ENCODE measurements around the gene CRY2. TPM values are rescaled to one million over a fixed set of nuclear protein-coding genes. Genes with fewer than 3 reads are reported as not detected.

The CRY2 gene
- total and polyA plus RNA-seq, 2 of the 13 experiments (the other 11 are each of a cell fraction or from before 2014, with no cell fraction given) = 10.1 to 12.2 TPM

DNA sequence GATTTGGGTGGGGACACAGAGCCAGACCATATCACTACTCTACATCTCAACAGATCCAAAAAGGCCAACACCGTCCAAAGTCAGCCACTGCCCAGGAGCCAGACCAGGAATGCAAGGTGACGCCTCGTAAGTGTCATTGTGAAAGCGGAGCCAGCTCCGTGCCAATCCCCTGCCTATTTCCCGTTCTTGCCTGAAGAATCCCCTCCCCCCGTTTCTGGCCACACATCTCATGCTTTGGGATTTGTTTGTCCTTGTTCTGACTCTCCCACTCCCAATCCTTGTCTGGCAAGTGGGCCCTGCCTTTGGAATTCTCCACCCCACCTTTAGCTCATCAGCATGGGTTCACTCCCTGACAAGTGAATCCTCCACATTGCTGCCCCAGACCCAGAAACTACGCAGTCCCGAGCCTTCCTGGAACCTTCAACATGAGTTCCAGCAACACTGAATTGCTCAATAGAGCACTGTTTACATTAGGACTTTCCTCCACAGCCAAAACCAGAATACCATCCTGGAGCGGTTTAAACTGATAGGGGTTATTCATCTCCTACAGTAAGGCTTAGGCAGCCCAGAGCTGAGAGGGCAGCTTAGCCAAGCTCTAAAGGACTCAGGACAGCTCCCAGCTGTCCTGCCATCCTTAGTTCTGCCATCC is 48.4 kb upstream of the CRY2 start (continued):
- TF ChIP-seq, protein P1, sequence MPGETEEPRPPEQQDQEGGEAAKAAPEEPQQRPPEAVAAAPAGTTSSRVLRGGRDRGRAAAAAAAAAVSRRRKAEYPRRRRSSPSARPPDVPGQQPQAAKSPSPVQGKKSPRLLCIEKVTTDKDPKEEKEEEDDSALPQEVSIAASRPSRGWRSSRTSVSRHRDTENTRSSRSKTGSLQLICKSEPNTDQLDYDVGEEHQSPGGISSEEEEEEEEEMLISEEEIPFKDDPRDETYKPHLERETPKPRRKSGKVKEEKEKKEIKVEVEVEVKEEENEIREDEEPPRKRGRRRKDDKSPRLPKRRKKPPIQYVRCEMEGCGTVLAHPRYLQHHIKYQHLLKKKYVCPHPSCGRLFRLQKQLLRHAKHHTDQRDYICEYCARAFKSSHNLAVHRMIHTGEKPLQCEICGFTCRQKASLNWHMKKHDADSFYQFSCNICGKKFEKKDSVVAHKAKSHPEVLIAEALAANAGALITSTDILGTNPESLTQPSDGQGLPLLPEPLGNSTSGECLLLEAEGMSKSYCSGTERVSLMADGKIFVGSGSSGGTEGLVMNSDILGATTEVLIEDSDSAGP (CRISPR knock-in tag; IDR thresholded peaks at IDR 0.05; ENCODE audit: borderline replicate concordance) = peak; percentile 42; the same call in 1 of the 2 replicates
- TF ChIP-seq ISL2 (CRISPR knock-in tag; IDR thresholded peaks at IDR 0.05) (0 out of 2 replicates have a peak, but pooled peaks have one; percentile 18), KDM5B (CRISPR knock-in tag; IDR thresholded peaks at IDR 0.05; ENCODE audit: borderline replicate concordance) (no peak), ZNF281 (CRISPR knock-in tag; IDR thresholded peaks at IDR 0.05; ENCODE audit: borderline replicate concordance) (peak; percentile 53; the same call in 1 of the 2 replicates), MIER3 (CRISPR knock-in tag; IDR thresholded peaks at IDR 0.05; ENCODE audit: borderline replicate concordance) (0 out of 2 replicates have a peak, but pooled peaks have one; percentile 25), ZNF737 (CRISPR knock-in tag; IDR thresholded peaks at IDR 0.05; ENCODE audit: borderline replicate concordance) (no peak), ZBTB25 (CRISPR knock-in tag; IDR thresholded peaks at IDR 0.05) (0 out of 2 replicates have a peak, but pooled peaks have one; percentile 57), SALL1 (CRISPR knock-in tag; IDR thresholded peaks at IDR 0.05) (peak; percentile 19; the same call in 1 of the 2 replicates), ZNF138 (CRISPR knock-in tag; IDR thresholded peaks at IDR 0.05; ENCODE audit: low read depth) (no peak), ELF3 (CRISPR knock-in tag; IDR thresholded peaks at IDR 0.05) (peak; percentile 35; the same call in 1 of the 2 replicates), ZBTB34 (CRISPR knock-in tag; IDR thresholded peaks at IDR 0.05) (peak; percentile 65; the same call in 1 of the 2 replicates), THAP11 (CRISPR knock-in tag; IDR thresholded peaks at IDR 0.05) (0 out of 2 replicates have a peak, but pooled peaks have one; percentile 23), KDM1A (CRISPR knock-in tag; IDR thresholded peaks at IDR 0.05) (no peak)
- TF ChIP-seq, protein P2, sequence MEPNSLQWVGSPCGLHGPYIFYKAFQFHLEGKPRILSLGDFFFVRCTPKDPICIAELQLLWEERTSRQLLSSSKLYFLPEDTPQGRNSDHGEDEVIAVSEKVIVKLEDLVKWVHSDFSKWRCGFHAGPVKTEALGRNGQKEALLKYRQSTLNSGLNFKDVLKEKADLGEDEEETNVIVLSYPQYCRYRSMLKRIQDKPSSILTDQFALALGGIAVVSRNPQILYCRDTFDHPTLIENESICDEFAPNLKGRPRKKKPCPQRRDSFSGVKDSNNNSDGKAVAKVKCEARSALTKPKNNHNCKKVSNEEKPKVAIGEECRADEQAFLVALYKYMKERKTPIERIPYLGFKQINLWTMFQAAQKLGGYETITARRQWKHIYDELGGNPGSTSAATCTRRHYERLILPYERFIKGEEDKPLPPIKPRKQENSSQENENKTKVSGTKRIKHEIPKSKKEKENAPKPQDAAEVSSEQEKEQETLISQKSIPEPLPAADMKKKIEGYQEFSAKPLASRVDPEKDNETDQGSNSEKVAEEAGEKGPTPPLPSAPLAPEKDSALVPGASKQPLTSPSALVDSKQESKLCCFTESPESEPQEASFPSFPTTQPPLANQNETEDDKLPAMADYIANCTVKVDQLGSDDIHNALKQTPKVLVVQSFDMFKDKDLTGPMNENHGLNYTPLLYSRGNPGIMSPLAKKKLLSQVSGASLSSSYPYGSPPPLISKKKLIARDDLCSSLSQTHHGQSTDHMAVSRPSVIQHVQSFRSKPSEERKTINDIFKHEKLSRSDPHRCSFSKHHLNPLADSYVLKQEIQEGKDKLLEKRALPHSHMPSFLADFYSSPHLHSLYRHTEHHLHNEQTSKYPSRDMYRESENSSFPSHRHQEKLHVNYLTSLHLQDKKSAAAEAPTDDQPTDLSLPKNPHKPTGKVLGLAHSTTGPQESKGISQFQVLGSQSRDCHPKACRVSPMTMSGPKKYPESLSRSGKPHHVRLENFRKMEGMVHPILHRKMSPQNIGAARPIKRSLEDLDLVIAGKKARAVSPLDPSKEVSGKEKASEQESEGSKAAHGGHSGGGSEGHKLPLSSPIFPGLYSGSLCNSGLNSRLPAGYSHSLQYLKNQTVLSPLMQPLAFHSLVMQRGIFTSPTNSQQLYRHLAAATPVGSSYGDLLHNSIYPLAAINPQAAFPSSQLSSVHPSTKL (CRISPR knock-in tag; IDR thresholded peaks at IDR 0.05) = peak; percentile 32; the same call in 1 of the 2 replicates
- TF ChIP-seq, protein P3, sequence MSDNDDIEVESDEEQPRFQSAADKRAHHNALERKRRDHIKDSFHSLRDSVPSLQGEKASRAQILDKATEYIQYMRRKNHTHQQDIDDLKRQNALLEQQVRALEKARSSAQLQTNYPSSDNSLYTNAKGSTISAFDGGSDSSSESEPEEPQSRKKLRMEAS (IDR thresholded peaks at IDR 0.05) = 0 out of 2 replicates have a peak, but pooled peaks have one; percentile 32

All from HepG2 (cell line).